GM19455 (cell line): ENCODE measurements around the gene PON3.

Experiments used
- ATAC-seq: cut with Tn5 transposase; IDR thresholded peaks from one replicate; pipeline ENCODE4 v1.9.1; 2021; ENCODE audit not compliant: unreplicated experiment

Gene PON3

DNA sequence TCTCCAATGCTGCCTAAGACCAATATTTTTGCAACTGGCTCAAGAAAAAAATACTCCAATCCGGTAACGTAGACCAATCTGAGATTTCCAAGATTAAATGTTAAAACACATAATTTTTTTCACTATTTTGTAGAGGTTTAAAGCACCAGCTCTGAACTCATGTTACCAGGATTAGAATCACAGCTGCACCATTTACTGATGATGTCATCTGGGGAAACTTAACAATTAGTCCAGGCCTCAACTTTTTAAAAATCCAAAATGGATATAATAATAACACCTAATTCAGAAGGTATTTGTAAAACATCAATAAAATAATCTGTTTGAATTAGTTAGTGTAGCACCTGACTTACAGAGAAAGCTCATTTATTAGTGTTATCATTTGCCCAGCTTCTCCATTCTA is 86.2 kb downstream of the PON3 start:
- no peak for ATAC-seq
